Endothelial cell of coronary artery (primary cell): Measurements from ENCODE around the gene CLEC1B. TPM values are rescaled to one million over a fixed set of nuclear protein-coding genes. Genes with fewer than 3 reads are reported as not detected.

Experiments
- total RNA-seq: library from RNA; depleted of rRNA; stranded (reverse); fragments of >200 nt; gene quantifications from 2 replicates; pipeline ENCODE4 v1.2.3, GENCODE V29; 2014

The CLEC1B gene
- total RNA-seq = not detected in 2 replicates

GRCh38 chr12:9999016-9999415 is at the start of gene CLEC1B:
Gene CLEC1B (minus strand): TSS chr12:9999121. CDS start chr12:9999100, 21 bp downstream.

GRCh38 chr12:10030446-10030845 is 31.5 kb upstream of the CLEC1B start, which contains the start of gene CLEC9A:
Gene CLEC9A (plus strand): TSS chr12:10030682. CDS start chr12:10052688, 22,006 bp downstream.

GRCh38 chr12:9971181-9971580 is 27.7 kb downstream of the CLEC1B start, which contains the start of gene CLEC12A:
Gene CLEC12A (plus strand): TSS chr12:9971409. CDS start chr12:9971597, 188 bp downstream.

Other genes with a start within 250 kb of the CLEC1B start
- gene CD69, start 238.2 kb downstream of the CLEC1B start, total RNA-seq = 0.18 and 0.28 TPM in 2 replicates
- not detected in 2 replicates for gene KLRF1, start 171.6 kb downstream of the CLEC1B start, total RNA-seq
- gene CLEC2B, start 129.8 kb downstream of the CLEC1B start, total RNA-seq = 10.3 and 36.7 TPM in 2 replicates
- not detected in 2 replicates for gene KLRF2, start 117.6 kb downstream of the CLEC1B start, total RNA-seq
- not detected in 2 replicates for gene CLEC2A, start 66.8 kb downstream of the CLEC1B start, total RNA-seq
- not detected in 2 replicates for gene CLEC12A, start 27.7 kb downstream of the CLEC1B start, total RNA-seq
- gene CLEC12B, start 11.5 kb upstream of the CLEC1B start, total RNA-seq = 0.09 and 0.45 TPM in 2 replicates
- gene CLEC9A, start 31.6 kb upstream of the CLEC1B start, total RNA-seq = not detected in 2 replicates
- 2.4 and 15.2 TPM in 2 replicates for gene CLEC1A, start 99.9 kb upstream of the CLEC1B start, total RNA-seq
- 0.09 and 0.18 TPM in 2 replicates for gene CLEC7A, start 131.1 kb upstream of the CLEC1B start, total RNA-seq
- not detected in 2 replicates for gene OLR1, start 173.0 kb upstream of the CLEC1B start, total RNA-seq
- gene TMEM52B, start 179.9 kb upstream of the CLEC1B start, total RNA-seq = not detected in 2 replicates
- gene GABARAPL1, start 213.8 kb upstream of the CLEC1B start, total RNA-seq = 38.8 and 52.2 TPM in 2 replicates